Activated CD4-positive, alpha-beta T cell treated with anti-CD3 and anti-CD28 coated beads, Interleukin-2, amount 50 U/mL, for 24 hours (primary cell): ENCODE measurements around the gene MPST.
A peak's percentile ranks its signal among the peaks of the same experiment; 100 is the strongest.
"Not testable (repeated sequence)": the region's sequence is repeated elsewhere in the genome, so short reads cannot be mapped to it uniquely, and the experiment has no call there.

Experiments used
- DNase-seq, 2 donors: peaks; one replicate each; pipeline ENCODE4 v3.0.0-alpha.2; 2020; ENCODE audit warnings: low read depth in 1 of 2, low spot score in 1 of 2

Gene MPST

DNA sequence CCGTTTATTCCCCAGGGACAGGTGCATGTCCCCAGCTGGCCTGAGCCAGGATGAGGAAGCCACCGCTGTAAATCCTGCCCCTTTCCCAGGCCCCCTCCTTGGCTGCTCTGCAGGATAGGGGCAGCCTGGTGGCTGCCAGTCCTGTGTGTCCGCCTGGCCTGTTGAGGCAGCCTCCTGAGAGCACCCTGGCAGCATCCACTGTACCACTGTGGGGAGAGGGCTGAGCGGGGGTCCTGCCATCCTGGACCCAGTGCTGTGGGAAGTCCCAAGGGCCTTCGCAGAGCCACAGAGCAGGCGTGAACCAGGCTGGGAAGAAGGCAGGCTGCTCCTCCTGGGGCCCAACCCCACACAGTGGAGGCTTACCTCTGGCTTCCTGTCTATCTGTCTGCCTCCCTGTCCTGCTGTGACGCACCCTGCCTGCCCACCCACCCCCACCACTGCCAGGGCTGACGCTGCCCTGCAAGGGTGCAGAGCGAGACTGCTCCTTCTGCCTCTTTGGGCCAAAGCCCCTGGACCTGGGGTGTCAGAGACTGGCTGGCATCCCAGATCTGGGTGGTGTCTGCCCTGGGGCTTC, 40.4 kb downstream of the MPST start:
- no peak for DNase-seq

DNA sequence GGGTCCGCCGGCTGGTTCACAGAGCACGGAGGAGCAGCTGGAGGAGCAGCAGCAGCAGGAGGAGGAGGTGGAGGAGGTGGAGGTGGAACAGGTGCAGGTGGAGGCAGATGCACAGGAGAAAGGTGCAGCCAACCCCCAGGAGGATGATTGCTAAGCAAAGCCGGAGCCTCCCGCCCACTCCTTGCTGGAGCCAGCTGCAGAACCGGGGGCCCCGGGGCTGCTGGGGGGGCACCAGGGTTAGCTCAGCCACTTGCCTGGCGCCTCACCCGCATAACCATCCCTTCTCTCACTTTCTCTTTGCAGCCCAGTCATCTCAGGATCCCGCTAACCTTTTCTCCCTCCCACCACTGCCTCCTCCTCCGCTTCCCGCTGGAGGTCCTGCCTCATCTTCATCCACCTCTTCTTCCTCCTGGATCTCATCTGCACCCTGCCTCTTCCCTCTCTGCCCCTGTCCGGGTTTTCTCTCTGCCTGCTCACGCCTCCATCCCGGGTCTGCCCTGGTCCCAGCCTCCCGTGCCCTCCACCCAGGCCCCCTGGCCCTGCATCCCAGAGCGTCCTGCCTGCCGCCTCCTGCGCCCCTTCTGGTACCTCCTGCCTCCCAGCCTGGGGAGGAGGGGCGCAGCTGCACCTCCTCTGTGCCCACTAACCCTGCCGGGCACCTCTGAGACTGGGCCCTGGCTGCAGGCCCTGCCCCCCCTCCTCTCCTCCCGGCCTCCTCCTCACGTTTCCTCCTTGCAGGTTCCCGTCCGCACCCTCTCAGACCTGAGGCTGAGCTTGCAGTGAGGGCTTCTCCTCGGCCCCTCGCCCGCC, 41.5 kb downstream of the MPST start:
- DNase-seq: peak; percentile 16 to 18

DNA sequence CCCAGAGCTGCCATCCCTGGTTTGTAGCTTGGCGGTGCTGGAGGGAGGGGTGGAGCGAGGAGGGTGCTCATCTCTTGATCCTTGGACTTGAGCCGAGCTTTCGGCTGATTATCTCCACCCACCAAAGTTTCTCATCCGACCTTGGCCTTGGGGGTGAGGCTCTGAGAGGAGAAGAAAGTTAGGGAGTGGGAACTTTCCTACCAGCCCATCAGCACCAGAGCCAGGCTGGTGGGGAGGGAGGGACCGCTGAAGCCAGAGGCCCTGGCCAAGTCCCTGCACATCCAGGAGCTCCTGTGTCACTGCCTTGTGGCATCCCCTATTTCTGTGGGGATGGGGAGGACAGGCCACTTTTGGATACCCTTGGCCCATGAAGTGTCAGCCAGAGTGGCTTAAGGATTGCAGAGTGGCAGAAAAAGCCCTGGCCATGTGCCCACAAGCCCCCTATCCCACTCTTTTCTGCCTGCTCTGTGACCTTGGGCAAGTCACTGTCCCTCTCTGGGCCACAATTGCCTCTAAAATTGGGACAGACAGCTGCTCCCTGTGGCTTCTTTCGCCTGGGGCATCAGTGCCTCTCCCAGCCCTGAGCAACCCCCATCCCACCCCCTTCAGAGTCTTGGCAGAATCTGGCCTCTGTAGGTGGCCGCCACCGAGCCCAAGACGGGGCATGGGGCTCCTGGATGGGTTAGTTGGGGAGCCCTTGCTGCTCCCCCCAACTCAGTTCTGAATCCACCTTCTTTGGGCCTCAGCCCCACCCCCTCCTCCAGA, 42.3 kb downstream of the MPST start:
- no peak for DNase-seq

DNA sequence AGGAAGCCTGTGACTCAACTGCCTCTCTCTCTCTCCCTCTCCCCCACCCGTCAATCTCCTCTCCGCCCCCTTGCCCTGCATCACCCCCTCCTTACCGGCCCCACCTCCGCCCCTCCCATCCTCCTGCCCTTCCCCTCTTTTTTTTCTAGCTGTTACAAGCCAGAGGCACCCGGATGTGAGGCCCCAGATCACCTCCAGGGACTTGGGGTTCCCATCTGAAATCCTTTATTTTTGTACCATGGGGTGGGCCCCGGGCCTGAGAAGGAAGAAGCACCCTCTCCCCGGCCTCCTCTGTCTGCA, 42.8 kb downstream of the MPST start:
- no peak for DNase-seq

DNA sequence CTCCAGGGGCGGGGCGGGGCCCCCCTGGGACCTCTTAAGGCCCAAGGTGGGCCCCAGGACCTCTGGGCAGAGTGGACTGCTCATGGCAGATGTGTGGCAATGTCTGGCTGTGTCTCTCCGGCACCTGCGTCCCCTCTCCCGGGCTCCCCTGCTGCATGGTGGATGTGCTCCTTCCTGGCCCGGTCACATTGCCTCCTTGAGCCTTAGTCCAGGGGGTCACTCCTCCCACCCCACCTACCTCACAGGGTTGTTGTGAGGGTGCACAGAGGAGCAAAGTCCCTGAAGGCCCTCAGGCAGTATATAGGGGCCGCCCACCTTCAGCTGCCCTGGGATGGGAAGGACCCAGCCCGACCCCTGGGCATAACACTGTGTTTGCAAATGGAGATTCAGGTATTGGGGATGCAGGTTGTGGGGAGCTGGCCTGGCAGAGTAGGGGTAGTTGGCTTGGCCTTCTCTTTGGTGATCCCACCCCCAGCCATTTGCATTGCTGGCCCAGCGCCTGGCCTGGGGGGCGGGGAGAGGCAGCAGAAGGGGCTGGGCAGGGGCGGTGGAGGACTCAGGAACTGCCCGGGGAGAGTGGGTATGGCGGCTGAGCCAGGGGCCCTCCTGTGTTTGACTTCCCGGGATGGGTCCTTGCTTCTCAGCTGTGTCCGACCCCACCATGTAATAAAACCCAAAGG, 43.3 kb downstream of the MPST start:
- DNase-seq: no peak

DNA sequence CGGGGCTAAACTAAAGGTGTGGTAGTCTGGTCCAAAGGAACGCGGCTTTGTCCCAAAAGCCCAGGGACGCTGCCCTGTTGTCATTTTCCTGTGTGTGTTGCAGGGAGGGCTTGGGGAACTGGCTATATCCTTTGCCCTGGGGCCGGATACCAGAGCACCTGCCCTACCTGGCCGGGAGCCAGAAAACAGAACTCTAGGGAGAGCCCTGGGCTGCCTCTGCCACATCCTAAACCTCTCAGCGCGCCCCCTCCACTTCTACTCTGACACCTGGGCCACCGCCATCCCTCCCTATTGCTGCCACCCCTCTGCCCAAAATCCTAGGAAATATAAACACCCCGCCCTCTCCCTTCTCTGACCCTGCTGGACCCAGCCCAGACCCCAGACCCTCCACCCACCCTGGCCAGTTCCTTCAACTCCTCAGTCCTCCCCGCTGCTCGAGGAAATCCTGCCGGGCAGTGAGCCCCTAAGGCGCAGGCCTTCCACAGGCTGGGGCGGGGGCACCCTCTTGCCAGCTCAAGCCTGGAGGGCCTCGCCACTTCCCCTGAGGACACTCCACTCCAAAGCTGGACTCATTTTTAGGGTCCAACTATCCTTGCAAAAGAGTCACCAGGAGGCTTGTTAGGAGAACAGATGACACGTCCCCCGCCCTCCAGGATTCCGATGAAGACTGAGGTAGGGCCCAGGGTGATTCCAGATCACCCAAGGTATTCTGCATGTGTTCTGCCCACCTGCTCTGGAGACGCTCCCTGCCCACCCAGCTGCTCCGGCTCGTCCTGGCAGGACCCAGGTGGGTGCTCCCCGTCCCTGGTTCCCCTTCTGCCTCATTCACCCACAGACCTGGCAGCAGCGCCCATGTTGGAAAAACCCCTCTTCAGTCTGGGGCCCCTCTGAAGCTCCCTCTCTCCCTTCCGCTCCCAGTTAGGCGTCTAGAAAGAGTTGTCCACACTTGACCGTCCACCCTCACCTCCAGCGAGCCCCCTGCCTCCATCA, 44.2 kb downstream of the MPST start:
- no peak for DNase-seq

DNA sequence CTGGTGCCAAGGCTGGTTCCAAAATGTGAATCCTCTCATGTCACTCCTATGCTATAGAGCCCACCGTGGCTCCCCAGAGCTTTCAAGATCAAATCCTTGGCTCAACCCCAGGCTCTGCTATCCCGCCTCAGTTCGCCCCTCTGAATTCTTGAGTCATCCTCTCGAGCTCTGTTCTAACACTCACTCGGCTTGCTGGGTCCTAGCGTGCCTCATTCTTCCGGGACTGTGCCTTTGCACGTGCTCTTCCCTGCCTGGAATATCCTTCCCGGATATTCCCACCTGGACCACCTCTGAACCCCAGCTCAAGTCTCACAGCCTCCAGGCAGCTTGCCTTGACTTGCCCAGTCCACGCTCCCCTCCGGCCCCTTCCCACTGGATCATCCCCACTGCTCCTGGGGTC, 45.0 kb downstream of the MPST start:
- DNase-seq: no peak

DNA sequence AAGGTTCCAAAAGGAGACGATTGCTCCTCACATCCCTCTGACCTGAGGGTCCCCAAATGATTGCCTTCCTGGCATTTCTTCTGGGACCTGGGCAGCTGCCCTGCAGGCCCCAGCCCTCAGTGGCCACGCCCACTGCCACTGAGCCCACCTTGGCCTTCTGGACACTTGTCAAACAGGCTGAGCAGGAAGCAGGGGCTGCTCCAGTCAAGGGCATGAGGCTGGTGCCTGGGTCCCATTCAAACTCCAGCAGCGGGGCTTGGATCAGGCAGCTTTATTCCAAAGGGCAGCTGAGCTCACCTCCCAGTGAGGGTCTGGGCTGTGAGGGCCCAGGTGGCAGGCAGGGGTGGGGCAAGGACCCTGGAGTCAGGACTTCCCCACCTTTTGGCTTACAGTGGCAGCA, 45.6 kb downstream of the MPST start:
- DNase-seq: no peak

DNA sequence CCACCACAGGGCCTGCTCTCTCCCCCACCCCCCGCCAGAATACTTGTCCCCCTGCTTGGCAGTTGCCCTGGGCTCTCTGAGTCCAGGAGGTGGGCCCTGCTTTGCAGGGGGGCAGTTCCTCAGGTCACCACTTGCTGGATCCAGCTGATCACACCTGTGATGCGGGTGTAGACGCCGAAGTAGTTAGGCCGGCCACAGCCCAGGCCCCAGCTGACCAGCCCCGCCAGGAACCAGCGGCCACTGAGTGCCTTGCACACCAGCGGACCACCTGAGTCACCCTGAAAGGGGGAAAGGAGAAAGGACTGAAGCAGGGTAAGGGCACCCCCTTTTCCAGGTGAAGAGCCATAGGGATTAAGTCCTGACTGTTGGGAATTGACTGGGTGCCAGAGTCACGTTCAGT, 46.4 kb downstream of the MPST start:
- no peak for DNase-seq

DNA sequence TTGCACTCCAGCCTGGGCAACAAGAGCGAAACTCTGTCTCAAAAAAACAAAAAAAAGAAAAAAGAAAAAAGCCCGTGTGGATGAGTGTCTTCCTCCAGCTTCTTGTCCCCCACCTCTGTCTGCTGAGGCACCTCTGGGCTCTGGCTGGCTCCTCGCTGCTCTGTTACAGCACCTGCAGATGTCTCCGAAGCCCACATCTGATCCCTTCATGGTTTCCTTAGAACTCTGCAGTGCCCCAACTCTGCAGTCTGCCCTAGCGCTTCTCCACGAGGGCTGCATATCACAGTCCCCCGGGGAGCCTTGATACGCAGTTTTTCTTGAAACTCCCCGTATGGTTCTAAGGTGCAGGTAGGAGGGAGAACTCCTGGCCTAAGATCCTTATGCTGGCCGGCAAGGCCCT, 47.9 kb downstream of the MPST start:
- no peak for DNase-seq

DNA sequence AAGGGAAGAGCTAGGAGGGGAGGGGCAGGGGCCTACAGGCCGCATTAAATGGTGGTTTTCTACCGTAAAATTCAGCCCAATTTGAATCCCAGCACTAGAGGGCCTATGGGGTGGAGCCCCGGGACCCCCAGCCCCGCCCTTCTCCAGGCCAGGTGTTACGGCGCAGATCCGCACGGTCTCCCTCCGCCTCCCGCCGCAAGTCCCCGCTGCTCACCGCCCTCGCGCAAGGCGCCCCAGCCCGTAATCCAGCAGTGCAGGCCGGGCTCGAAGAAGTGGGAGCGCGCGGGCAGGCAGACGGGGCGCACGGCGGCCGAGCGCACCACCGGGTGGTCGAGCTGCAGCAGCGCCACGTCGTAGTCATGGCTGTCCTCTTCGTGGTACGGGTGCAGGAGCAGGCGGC, 49.3 kb downstream of the MPST start:
- no peak for DNase-seq

DNA sequence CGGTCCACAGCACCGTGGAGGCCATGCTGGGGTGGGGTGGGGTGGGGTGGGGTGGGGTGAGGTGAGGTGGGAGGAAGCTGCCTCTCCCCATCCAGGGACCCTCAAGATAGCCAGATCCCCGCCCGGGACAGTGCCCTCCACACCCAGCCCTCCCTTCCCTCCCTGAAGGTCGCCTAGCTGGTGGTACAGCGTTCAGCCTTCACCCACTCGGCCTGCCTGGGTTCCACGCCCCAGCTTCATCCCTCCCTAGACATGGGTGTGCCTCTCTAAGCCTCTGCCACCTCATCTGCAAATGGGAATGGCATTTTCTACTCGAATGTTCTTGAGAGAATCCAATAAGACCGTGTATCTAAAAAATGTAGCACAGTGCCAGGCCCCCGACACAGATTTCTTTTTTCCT, 49.8 kb downstream of the MPST start:
- no peak for DNase-seq

DNA sequence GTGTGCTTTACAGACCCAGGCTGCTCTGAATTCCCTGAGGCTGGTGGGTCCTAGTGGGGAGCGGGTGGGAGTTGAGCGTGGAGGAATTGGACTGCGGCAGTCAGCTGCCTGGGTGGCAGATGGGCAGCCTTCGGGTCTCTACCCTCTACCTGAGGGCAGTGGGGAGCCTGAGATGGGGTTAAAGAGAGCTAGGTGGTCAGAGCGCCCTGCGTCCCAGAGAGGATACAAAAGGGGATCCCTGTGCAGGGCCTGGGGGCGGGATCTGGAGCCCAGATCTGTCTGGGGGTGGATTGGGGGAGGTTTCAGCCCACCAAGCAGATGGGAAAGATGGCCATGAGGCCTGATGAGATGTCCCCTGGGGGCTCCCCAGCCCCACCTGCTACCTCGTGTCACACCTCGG, 50.2 kb downstream of the MPST start:
- no peak for DNase-seq

DNA sequence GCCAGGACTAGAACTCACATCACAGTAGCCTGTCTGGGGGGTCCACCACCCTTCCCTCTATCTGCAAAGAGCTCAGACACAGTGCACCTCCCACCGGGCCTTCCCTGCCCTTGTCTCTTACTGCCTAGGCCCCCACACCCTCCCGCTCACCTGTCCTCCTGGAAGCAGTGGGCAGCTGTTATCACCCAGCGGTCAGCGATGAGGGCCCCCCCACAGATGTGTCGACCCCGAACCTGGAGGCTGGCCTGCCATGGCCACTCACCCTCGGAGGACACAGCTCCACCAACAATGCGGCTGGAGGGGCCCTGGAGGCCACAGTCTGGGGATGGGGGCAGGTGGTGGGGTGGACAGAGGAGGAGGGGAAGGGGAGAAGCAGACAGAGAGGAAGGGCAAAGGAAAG, 50.8 kb downstream of the MPST start:
- no peak for DNase-seq

DNA sequence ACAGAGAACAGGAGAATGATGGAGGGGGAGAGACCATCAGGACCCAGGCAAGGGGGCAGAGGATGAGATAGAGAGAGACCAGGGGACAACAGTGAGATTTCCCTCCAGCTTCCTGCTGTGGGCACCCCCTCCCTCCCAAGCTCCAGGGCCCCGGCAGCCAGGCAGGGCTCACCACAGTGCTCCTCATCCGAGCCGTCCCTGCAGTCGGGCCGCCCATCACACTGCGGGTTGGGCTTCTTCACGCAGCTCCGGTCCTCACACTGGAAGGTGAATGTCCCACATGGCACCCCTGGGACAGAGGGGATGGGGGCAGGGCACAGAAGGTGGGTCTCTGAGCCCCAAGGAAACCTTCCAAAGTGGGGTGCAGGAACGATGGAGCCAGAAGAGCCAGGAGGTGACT, 51.2 kb downstream of the MPST start:
- no peak for DNase-seq

DNA sequence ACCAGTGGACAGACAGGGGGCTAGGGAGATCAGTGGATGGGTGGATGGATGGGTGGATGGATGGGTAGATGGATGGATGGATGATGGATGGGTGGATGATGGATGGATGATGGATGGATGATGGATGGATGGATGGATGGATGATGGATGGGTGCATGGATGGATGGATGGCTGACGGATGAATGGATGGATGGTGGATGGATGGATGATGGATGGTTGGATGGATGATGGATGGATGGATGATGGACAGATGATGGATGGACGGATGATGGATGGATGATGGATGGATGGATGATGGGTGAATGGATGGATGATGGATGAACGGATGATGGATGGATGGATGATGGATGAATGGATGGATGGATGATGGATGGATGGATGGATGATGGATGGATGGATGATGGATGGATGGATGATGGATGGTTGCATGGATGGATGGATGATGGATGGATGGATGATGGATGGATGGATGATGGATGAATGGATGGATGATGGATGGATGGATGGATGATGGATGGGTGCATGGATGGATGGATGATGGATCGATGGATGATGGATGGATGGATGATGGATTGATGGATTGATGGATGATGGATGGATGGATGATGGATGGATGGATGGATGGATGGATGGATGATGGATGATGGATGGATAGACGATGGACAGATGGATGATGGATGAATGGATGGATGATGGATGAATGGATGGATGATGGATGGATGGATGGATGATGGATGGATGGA, 52.5 kb downstream of the MPST start:
- not testable (repeated sequence) for DNase-seq

DNA sequence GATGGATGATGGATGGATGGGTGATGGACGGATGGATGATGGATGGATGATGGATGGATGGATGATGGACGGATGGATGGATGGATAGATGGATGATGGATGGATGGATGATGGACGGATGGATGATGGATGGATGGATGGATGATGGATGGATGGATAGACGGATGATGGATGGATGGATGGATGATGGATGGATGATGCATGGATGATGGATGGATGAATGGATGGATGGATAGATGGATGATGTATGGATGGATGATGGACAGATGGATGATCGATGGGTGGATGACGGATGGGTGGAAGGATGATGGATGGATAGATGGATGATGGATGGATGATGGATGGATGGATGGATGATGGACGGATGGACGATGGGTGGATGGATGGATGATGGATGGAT, 53.1 kb downstream of the MPST start:
- no peak for DNase-seq

DNA sequence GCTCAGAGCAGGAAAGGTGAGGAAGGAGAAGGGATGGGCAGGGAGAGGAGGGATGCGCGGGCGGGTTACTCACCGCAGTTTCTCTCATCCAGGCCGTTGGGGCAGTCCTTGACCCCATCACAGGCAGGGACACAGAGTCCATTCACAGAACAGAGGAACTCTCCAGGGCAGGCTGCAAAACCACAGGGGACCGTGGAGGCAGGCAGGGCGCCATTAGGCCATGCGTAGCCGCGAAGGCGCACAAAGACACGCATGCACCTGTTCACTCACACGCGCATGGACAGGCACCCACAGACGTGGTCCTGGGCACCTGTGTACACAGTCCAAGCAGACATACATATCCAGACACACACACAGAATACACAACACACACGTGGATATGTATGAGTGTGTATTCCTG, 55.0 kb downstream of the MPST start:
- no peak for DNase-seq

DNA sequence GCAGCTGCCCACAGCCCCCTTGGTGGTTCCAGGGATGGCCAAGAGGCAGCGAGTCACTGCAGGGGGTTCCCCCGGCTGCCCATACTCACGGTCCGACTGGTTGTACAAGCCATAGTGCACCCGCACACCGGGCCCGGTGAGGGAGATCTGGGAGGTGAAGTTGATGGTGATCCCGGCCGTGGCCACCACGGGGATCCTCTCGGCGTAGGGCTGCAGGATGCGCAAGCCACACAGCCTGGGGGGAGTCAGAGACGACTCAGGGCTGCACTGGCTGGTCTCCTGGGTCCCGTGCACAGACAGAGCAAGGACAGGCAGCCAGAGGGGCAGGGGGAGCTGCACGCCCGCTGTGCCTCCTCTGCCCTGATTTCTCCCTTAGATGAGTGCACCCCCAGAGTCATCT, 55.5 kb downstream of the MPST start:
- DNase-seq: no peak

DNA sequence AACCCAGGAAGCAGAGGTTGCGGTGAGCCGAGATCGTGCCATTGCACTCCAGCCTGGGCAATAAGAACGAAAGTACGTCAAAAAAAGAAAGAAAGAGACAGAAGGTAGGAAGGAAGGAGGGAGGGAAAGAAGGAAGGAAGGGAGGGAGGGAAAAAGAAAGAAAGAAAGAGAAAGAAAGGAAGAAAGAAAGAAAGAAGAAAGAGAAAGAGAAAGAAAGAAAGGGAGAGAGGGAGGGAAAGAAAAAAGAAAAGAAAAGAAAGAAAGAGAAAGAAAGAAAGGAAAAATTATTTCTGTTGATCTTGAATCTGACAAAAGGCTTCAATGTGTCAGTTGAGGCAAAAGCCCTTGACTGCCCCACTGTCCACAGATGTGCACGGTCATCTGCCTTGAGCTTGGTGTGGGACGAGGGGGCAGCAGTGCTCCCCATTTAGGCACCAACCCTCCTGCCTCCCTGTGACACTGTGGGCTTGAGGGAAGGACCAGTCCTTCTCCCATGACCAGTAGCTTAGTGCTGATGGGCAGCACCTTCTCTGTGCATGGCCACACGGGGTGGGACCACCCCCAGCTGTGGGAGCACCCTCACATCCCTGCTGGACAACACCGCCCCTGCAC, 56.4 kb downstream of the MPST start:
- DNase-seq: no peak
